Activated naive CD4-positive, alpha-beta T cell treated with anti-CD3 and anti-CD28 coated beads for 36 hours (primary cell): ENCODE data around the gene ATOH8. TPM values are rescaled to one million over a fixed set of nuclear protein-coding genes. Genes with fewer than 3 reads are reported as not detected.

Experiments
- CTCF ChIA-PET: fragments of 350-600 bp; sonication (Branson Sonifier 250); formaldehyde crosslinking; loops from one replicate; lab custom pipeline; 2021; ENCODE audit warnings: antibody characterized with exemption; lab: Charles Lee
- DNase-seq: peaks from one replicate; pipeline ENCODE4 v3.0.0-alpha.2; 2020
- H3K27ac Mint-ChIP-seq: one replicate; pipeline ENCODE4 v1.8.0; 2021; ENCODE audit warnings: mild to moderate bottlenecking, mixed read lengths
- H3K27me3 Mint-ChIP-seq: one replicate; pipeline ENCODE4 v1.8.0; 2021; ENCODE audit warnings: low read depth, mixed read lengths
- H3K36me3 Mint-ChIP-seq: one replicate; pipeline ENCODE4 v1.8.0; 2021; ENCODE audit warnings: low read depth, mixed read lengths
- H3K4me1 Mint-ChIP-seq: one replicate; pipeline ENCODE4 v1.8.0; 2021; ENCODE audit warnings: low read depth, mixed read lengths
- H3K4me3 Mint-ChIP-seq: one replicate; pipeline ENCODE4 v1.8.0; 2021; ENCODE audit warnings: mild to moderate bottlenecking, moderate library complexity, mixed read lengths
- H3K9me3 Mint-ChIP-seq: one replicate; pipeline ENCODE4 v1.8.0; 2021; ENCODE audit warnings: mixed read lengths
- intact Hi-C: fragments of 100-400 bp; cut with micrococcal nuclease; formaldehyde crosslinking; loops from one replicate; pipeline ENCODE4 v1.15.1; 2023
- total RNA-seq, 2 experiments: library from RNA; stranded (reverse); gene quantifications; one replicate each; pipeline ENCODE4 v1.2.3, GENCODE V29; 2021

Gene ATOH8
- total RNA-seq, 2 experiments from 2014 or later: not detected

- Mint-ChIP-seq H3K4me3 (no peak overlapping the region), H3K9me3 (no peaks in the 10 kb centered on the region), H3K27me3 (peaks cover 33% of the 10 kb centered on the region), H3K27ac (no peak overlapping the region), H3K4me1 (no peaks in the 10 kb centered on the region), H3K36me3 (no peaks in the 10 kb centered on the region)
- CTCF ChIA-PET: interaction anchor here (2.5 kb wide), 1 partner anchor 72 kb away, joined by 6 read pairs; no protein-coding TSS in a partner anchor
- no peak for DNase-seq
- intact Hi-C loops: no loop called here
Observed at GRCh38 chr2:85741833-85742455, 11.8 kb upstream of the ATOH8 start.

- Mint-ChIP-seq H3K9me3 (no peaks in the 10 kb centered on the region), H3K27me3 (peaks cover 33% of the 10 kb centered on the region), H3K27ac (no peak overlapping the region), H3K4me1 (no peaks in the 10 kb centered on the region), H3K36me3 (no peaks in the 10 kb centered on the region), H3K4me3 (no peak overlapping the region)
- DNase-seq: no peak
- intact Hi-C loops: no loop called here
- CTCF ChIA-PET: interaction anchor here (1.0 to 1.3 kb wide), 3 partner anchors 8 to 70 kb away, joined by 3 to 4 read pairs (median 3); no protein-coding TSS in a partner anchor
Observed at GRCh38 chr2:85743304-85743978, 10.3 kb upstream of the ATOH8 start.

- H3K9me3 Mint-ChIP-seq: no peaks in the 10 kb centered on the region
- DNase-seq: no peak
- H3K36me3 Mint-ChIP-seq: no peaks in the 10 kb centered on the region
- CTCF ChIA-PET: interaction anchor here (1.1 to 1.3 kb wide), 2 partner anchors 15 to 69 kb away, joined by 3 to 4 read pairs; no protein-coding TSS in a partner anchor
- H3K27ac Mint-ChIP-seq: no peak overlapping the region
- peaks cover 35% of the 10 kb centered on the region for H3K27me3 Mint-ChIP-seq
- intact Hi-C loops: no loop called here
- no peaks in the 10 kb centered on the region for H3K4me1 Mint-ChIP-seq
- no peak overlapping the region for H3K4me3 Mint-ChIP-seq
Observed at GRCh38 chr2:85744055-85744454, 9.7 kb upstream of the ATOH8 start.

DNA sequence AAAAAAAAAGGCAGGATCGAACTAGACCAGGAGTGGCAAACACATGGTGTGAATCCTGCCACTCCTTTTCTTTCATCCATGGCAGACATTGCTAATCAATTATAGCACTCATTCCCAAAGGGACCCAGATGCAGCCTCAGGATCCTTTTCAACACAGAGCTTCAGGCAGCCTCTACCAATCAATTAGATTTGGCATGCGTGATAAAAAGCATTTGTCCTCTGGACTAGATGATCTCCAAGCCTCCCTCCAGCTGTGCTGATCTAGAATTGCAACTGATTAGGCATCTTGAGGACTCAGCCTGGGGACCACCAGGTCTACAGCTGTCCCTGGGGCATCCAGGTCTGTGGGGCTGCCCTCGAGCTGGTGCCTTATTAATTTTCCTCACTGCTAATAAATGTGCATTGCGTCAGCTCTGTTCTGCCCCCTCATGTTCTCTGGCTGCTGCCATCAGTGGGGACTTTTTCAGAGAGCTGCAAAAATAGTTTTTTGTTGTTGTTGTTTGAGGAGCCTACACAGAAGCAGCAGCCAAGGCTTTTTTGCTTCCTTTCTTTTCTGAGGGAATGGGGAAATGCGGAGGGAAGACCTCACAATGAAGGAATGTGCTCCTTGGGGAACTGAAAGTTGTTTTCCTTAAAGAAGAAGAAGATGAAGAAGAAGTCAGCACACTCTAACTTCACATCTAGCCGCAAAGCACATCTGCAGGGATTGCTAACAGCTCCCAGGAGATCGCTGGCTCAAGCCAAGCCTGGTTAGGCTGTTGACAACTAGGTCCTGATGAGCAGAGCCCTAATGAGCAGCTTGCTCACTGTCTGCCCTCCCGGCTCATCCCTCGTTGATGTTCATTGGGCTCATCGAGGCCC is 8.8 kb upstream of the ATOH8 start:
- Mint-ChIP-seq H3K4me3 (no peak overlapping the region), H3K36me3 (no peaks in the 10 kb centered on the region), H3K9me3 (no peaks in the 10 kb centered on the region), H3K27me3 (peaks cover 38% of the 10 kb centered on the region), H3K4me1 (no peaks in the 10 kb centered on the region), H3K27ac (no peak overlapping the region)
- DNase-seq: no peak
- intact Hi-C loops: no loop called here
- CTCF ChIA-PET: interaction anchor here (0.9 to 1.3 kb wide), 5 partner anchors 11 to 69 kb away, joined by 3 to 5 read pairs (median 4); no protein-coding TSS in a partner anchor

- no peaks in the 10 kb centered on the region for H3K36me3 Mint-ChIP-seq
- H3K27me3 Mint-ChIP-seq: peaks cover 44% of the 10 kb centered on the region
- CTCF ChIA-PET: interaction anchor here (0.9 to 1.1 kb wide), 3 partner anchors 10 to 68 kb away, joined by 3 to 5 read pairs (median 4); no protein-coding TSS in a partner anchor
Observed at GRCh38 chr2:85745619-85746018, 8.2 kb upstream of the ATOH8 start.

DNA sequence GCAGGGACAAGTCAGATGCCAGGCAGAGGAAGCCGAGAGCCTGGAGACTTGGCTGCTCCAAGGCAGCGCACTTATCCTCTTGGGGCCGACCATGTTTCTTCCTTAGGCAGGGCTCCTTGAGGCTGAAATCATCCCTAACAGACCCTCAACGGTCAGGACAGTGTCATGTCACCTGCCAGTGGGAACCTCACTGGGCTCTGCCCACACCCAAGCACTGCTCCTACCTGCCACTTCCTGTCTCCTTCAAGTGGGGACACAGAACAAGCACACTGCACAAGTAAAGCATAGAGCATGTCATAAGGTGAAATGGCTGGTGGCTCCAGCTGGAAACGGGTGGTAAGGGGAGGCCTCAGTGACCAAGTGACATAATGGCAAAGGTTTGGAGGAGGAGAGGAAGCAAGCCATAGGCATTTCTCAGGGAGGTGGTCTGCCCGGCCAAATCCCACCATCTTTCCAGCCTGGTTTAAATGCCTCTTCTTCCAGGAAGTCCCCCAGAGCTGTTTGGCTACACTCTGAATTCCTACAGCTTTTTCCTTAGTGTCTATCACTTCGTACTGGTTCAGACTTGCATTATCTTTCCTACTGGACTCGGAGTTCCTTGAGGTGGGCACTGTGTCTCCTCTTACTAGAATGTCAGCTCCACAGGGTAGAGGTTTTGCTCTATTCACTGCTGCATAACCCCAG is 7.3 kb upstream of the ATOH8 start:
- CTCF ChIA-PET: interaction anchor here (0.9 to 1.2 kb wide), 3 partner anchors 10 to 68 kb away, joined by 3 to 5 read pairs (median 4); no protein-coding TSS in a partner anchor
- Mint-ChIP-seq H3K36me3 (no peaks in the 10 kb centered on the region), H3K27ac (no peak overlapping the region), H3K4me1 (no peaks in the 10 kb centered on the region), H3K27me3 (peaks cover 51% of the 10 kb centered on the region), H3K9me3 (no peaks in the 10 kb centered on the region), H3K4me3 (no peak overlapping the region)
- intact Hi-C loops: no loop called here
- DNase-seq: no peak

More at GRCh38 chr2:85745619-85746018, 8.2 kb upstream of the ATOH8 start:
- DNase-seq: no peak
- no peak overlapping the region for H3K27ac Mint-ChIP-seq
- intact Hi-C loops: no loop called here
- no peak overlapping the region for H3K4me3 Mint-ChIP-seq
- no peaks in the 10 kb centered on the region for H3K9me3 Mint-ChIP-seq
- H3K4me1 Mint-ChIP-seq: no peaks in the 10 kb centered on the region

GRCh38 chr2:85747441-85747840 is 6.3 kb upstream of the ATOH8 start:
- intact Hi-C loops: no loop called here
- Mint-ChIP-seq H3K27ac (no peak overlapping the region), H3K36me3 (no peaks in the 10 kb centered on the region), H3K9me3 (no peaks in the 10 kb centered on the region), H3K27me3 (peaks cover 55% of the 10 kb centered on the region), H3K4me3 (no peak overlapping the region), H3K4me1 (no peaks in the 10 kb centered on the region)
- CTCF ChIA-PET: interaction anchor here (0.6 to 1.2 kb wide), 4 partner anchors 9 to 769 kb away, joined by 3 to 5 read pairs (median 4); no protein-coding TSS in a partner anchor
- no peak for DNase-seq

GRCh38 chr2:85748039-85748734 is 5.6 kb upstream of the ATOH8 start:
- Mint-ChIP-seq H3K4me1 (peaks cover 2% of the 10 kb centered on the region), H3K36me3 (no peaks in the 10 kb centered on the region), H3K9me3 (no peaks in the 10 kb centered on the region), H3K27me3 (peaks cover 57% of the 10 kb centered on the region), H3K27ac (no peak overlapping the region), H3K4me3 (no peak overlapping the region)
- CTCF ChIA-PET: interaction anchor here (0.6 to 6.0 kb wide), 3 partner anchors 66 to 768 kb away, joined by 4 to 41 read pairs (median 5); no protein-coding TSS in a partner anchor
- intact Hi-C loops: no loop called here
- DNase-seq: no peak

- no peak overlapping the region for H3K4me3 Mint-ChIP-seq
- peaks cover 54% of the 10 kb centered on the region for H3K27me3 Mint-ChIP-seq
Observed at GRCh38 chr2:85748985-85749875, 4.6 kb upstream of the ATOH8 start.

More at GRCh38 chr2:85748985-85749875, 4.6 kb upstream of the ATOH8 start:
- no peak overlapping the region for H3K27ac Mint-ChIP-seq
- DNase-seq: no peak
- H3K9me3 Mint-ChIP-seq: no peaks in the 10 kb centered on the region
- CTCF ChIA-PET: interaction anchor here (0.6 to 6.0 kb wide), 15 partner anchors 10 to 331 kb away, joined by 3 to 41 read pairs (median 6); no protein-coding TSS in a partner anchor
- intact Hi-C loops: no loop called here
- peaks cover 4% of the 10 kb centered on the region for H3K4me1 Mint-ChIP-seq
- H3K36me3 Mint-ChIP-seq: no peaks in the 10 kb centered on the region
